CD4-positive, alpha-beta T cell treated with Interleukin-17A for 1 hour (primary cell): Measurements from ENCODE around the gene CMTM6.
"Not testable (repeated sequence)": the region's sequence is repeated elsewhere in the genome, so short reads cannot be mapped to it uniquely, and the experiment has no call there.

Experiments used
- DNase-seq: peaks from one replicate; pipeline ENCODE4 v3.0.0-alpha.2; 2020

Gene CMTM6

DNA sequence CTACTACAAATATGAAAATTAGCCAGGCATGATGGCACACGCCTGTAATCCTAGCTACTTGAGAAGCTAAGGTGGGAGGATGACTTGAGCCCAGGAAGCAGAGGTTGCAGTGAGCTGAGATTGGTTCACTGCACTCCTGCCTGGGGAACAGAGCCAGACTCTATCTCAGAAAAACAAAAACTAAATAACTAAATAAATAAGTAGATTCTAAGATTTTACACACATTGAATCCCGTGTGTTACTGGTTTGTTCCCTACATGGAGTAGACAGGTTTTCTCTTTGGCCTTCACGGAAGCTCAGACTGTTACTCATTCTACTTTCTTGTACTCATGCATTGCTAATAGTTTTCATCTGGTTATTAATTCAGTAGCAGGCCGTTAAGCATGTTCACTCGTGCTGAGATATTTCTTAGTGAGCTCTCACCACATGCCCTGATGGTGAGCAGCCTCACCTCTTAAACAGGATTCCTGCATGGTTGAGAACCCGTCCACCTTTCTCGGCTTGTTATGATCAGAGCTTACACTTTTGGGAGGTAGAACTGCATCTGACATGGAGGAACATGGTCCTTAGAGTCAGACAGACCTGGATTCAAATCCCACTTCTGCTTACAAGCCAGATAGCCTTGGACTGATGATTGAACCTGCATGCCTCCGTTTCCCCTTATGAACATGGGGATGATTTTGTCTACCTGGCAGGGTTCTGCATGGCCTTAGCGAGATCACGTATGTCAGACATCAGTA is 61.9 kb downstream of the CMTM6 start:
- DNase-seq = no peak

DNA sequence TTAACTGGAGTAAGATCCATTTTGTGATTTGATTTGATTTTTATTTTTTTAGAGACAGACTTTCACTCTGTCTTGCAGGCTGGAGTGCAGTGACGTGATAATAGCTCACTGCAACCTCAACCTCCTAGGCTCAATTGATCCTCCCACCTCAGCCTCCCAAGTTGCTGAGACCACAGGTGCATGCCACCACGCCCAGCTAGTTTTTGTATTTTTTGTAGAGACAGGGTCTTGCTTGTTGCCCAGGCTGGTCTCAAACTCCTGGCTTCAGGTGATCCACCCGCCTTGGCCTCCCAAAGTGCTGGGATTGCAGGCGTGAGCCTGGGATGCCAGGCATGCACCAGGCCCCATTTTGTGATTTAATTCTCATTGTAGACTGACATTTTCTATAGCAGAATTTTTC is 63.2 kb downstream of the CMTM6 start:
- not testable (repeated sequence) for DNase-seq

DNA sequence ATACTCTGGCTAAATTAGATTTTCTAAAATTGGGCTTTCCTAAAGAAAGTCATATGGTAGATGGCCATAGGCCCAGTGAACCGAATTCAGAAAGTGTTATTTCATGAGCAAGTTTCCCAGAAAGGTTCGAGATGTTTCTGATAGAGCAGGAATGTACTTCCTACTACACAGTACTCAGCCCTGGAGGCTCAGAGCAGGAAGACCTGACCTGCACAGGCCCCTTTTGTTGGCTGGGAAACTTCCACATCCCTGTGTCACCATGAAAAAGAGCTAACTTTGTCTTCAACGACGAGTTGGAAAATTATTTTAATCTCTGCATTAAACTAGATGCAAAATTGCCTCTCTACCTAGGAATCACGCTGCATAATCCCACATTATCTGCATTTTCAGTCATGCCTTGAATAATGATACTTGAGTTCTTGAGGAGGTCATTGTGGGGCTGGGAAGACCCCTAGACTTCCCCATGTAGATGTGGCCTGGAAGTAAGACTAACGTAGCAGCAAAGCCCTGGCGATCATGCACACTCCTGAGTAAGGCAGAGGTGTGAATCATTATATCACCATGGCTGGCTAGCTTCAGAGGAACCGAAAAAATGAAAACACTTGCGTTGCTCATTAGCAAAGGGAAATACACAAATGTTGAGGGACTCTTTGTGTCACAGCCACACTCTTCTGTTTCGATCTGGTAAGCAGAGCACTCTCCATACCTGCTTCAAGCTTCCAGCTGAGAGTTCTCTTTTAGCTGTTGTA is 63.9 kb downstream of the CMTM6 start:
- DNase-seq = no peak

DNA sequence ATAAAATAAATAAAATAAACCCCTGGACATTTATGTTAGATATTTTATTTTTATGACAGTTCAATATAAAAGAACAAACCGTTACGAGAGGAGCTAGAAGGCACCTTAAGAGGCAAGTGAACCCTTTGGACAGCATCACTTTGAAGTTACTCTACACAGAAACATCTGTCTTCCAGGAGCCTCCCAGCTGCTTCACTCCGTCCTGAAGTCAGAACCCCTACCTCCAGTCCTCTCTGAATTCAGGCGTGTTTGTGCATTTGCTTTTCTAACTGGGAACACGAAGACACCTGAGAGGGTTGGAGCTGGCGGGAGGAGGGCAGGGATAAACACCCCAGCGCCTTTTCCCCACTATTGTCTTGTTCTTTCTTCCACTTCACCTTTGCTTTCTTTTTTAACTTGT is 64.8 kb downstream of the CMTM6 start:
- no peak for DNase-seq

DNA sequence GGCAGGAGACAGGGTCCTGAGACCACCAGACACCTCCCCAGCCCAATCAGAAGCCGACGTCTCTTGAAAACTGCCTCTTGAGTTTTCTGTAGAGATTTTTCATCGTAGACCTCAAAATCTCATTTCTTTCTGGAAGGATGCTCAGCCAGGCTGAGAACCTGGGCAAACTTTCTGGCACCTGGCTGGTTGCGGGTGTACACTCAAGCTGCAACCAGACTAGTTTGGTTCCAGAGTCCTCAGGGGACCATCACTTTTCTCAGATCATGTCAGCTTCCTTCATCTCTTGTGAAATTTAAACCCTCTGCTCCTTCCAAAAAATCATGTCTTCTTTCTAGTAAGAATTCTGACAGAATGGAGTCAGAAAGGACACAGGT is 65.8 kb downstream of the CMTM6 start:
- no peak for DNase-seq

DNA sequence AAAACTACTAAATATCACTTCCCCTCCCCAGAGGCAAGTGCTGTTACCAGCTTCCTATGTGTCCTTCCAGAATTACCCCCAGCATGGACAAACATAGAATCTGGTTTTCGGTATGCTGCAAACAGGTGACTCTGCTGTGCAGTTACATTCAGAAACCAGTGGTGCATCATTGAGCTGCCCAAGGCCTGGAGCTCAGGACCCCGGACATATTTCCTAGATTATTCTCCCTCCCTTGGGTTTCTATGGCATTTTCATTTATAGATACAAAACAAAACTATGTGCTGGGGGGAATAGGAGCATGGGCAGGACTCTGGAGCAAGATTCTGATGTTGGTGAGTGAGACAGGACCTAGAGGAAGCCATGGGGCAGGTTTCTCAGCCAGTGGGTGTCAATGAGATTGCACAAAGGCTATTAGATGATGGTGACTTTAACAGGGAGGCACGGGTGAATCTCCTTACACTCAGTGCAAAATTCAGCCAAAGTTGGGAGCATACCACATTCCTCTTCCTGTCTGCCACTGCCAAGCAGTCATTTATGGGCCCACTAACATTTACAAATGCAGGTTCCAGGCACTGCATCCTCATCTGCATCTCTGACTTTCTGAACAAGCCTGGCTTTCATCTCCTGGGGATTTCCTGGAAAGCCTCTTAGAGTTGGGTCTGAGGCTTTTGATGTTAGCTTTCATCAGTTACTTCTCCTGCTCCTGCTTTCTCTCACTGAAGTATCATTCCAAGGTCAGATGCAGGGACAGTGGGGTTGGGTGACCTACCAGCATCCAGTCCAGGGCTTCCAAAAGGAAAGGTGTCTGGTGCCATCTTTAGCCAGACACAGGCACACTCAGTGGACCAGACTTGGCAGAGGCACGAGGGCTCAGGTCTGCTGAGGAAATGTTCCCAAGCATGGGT is 66.5 kb downstream of the CMTM6 start:
- DNase-seq = peak; percentile 43

DNA sequence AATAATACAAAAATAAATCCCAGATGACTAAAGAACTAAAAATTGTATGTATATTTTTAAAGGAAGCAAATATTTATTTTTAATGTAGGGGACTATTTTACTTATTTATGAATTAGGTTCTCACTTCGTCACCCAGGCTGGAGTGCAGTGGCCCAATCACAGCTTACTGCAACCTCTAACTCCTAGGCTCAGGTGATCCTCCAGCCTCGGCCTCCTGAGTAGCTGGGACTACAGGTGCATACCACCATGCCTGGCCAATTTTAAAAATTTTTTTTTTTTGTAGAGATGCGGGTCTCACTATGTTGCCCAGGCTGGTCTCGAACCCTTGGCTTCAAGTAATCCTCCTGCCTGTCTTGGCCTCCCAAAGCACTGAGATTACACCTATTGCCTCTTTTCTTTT is 68.4 kb downstream of the CMTM6 start:
- DNase-seq = no peak

DNA sequence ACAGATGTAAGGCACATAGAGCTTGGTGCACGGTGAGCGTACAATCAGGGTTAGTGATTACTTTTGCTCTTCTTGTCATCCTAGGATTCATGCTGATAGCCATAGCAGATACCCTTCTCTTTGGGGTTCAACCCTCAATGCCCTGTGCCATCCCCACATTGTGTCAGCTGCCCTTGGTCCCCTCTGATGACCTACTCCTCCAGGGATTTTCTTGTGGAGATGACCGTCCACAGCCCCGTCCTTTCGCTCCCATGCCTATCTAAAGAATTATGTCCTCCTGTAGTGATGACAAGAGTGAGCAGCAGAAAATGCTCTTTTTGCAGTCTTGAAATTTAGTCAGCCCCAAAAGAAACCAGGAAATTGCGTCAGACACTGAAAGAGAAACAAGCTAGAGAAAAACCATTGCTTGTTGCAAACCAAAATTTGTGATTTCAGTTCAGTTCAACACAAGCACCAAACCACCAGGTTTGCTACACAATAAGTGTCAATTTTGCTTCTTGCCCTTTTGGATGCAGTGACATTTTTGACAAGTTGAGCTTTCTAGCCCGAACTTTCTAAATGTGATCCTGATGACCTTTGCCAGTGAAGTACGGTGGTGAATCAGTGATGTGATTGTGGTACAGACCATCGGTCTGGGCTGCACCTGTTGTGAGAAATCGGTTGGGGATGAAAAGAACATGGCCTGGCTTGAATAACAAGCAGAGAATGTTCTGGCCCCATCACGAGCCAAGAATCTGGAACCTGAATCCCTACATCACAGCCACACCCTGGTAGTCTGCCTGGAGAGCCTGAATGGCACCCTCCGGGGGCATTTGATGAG is 69.7 kb downstream of the CMTM6 start:
- DNase-seq = peak; percentile 79

DNA sequence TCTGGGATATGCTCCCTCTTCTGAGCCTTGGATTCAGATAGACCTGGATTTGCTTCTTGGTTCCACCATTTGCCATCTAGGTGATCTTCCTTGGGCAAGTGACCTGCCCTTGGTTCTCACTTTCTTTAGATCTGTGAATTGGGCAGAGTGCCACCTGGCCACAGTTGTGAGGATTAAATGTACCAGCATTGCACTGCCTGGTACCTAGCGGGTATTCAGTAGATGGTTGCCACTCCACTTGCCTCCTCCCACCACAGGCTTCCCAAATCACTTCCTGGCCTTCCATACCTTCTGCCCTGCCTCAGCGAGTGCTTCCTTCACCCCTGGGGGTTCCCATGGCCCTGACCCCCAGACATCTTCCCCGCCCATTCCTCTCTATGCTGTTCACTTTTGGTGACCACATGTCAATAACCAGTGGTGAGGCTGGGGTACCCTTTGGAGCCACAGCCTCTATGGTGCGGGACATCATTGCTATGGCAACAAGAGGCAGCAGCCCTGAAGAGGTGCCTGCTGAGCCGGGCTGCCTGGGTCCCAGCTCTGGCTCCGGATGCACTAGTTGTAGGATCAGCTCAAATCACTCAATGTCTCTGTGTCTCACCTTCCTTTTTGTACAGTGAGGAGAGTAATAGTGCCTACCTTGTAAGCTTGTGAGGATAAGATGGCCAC is 70.5 kb downstream of the CMTM6 start:
- DNase-seq = peak; percentile 52

DNA sequence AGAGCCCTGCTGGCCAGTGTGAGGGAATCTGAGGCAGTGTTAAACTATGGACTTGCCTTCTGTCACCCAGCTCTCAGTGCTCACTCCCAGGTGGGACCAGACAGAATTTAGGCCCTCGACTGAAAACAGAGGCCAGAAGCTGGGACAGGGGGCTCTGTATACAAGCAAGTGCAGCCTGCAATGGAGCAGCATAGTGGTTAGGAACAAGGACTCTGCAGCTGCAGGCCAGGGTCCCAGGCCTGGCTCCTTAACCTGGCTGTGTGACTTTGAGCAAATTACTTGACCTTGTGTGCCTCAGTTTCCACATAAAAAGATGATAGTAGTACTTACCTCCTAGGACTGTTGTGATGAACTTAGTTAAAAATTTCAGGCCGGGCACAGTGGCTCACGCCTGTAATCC is 71.2 kb downstream of the CMTM6 start:
- no peak for DNase-seq
